CD1c-positive myeloid dendritic cell (primary cell): ENCODE results near the gene WDTC1.

ENCODE experiments used
- DNase-seq: peaks from one replicate; pipeline ENCODE4 v3.0.0-alpha.2; 2016; ENCODE audit errors: extremely low spot score

WDTC1 gene

GRCh38 chr1:27301582-27302199, 67.3 kb downstream of the WDTC1 start:
- DNase-seq, result no peak

GRCh38 chr1:27302612-27303011, 68.2 kb downstream of the WDTC1 start:
- no peak for DNase-seq

- DNase-seq, result no peak
Observed at GRCh38 chr1:27303509-27303908, 69.1 kb downstream of the WDTC1 start.

- no peak for DNase-seq
Observed at GRCh38 chr1:27306071-27306470, 71.6 kb downstream of the WDTC1 start.

GRCh38 chr1:27306892-27307761, 72.7 kb downstream of the WDTC1 start:
- DNase-seq, result no peak

GRCh38 chr1:27307874-27308598, 73.6 kb downstream of the WDTC1 start:
- no peak for DNase-seq

- DNase-seq, result no peak
Observed at GRCh38 chr1:27314169-27314568, 79.7 kb downstream of the WDTC1 start.

GRCh38 chr1:27314737-27315136, 80.3 kb downstream of the WDTC1 start:
- DNase-seq, result no peak

GRCh38 chr1:27316860-27317259, 82.4 kb downstream of the WDTC1 start:
- DNase-seq, result no peak

- DNase-seq, result no peak
Observed at GRCh38 chr1:27318136-27318535, 83.7 kb downstream of the WDTC1 start.

GRCh38 chr1:27318596-27318995, 84.2 kb downstream of the WDTC1 start:
- no peak for DNase-seq

GRCh38 chr1:27321813-27322568, 87.6 kb downstream of the WDTC1 start, which contains the start of gene TMEM222:
Gene TMEM222 (plus strand): TSS chr1:27322163. CDS start chr1:27322198, 35 bp downstream.
- DNase-seq, result peak; percentile 99

GRCh38 chr1:27322569-27323240, 88.3 kb downstream of the WDTC1 start:
- no peak for DNase-seq

- DNase-seq, result no peak
Observed at GRCh38 chr1:27325286-27325685, 90.9 kb downstream of the WDTC1 start.

- no peak for DNase-seq
Observed at GRCh38 chr1:27327964-27328363, 93.5 kb downstream of the WDTC1 start.

GRCh38 chr1:27330786-27331185, 96.4 kb downstream of the WDTC1 start:
- DNase-seq, result no peak

- no peak for DNase-seq
Observed at GRCh38 chr1:27331426-27331825, 97.0 kb downstream of the WDTC1 start.

GRCh38 chr1:27331922-27332321, 97.5 kb downstream of the WDTC1 start:
- DNase-seq, result no peak

GRCh38 chr1:27332536-27333281, 98.3 kb downstream of the WDTC1 start:
- DNase-seq, result peak; percentile 56

- no peak for DNase-seq
Observed at GRCh38 chr1:27333717-27334279, 99.4 kb downstream of the WDTC1 start.
